PFSK-1 (cell line): ENCODE results near the gene ZDHHC9.

Experiments
- FOXP2 ChIP-seq: optimal IDR thresholded peaks from 2 replicates; pipeline ENCODE3; 2011; ENCODE audit warnings: borderline replicate concordance, control low read depth, inconsistent platforms; ENCODE audit not compliant: insufficient read depth; ENCODE audit errors: extremely low read length, extremely low read depth
- POLR2AphosphoS5 ChIP-seq: IDR thresholded peaks from 2 replicates; pipeline ENCODE4 v1.6.1; 2012; ENCODE audit warnings: low read depth, mild to moderate bottlenecking, control low read depth, low read length, moderate library complexity
- REST ChIP-seq, 2 experiments: IDR thresholded peaks; 2 replicates each; pipeline versions ENCODE4 v1.6.1 to v1.8.0; 2011 to 2012; ENCODE audit warnings: low read depth in 2 of 2, low read length in 2 of 2, control low read depth in 1 of 2, inconsistent platforms in 1 of 2, mild to moderate bottlenecking in 1 of 2, moderate library complexity in 1 of 2; ENCODE audit not compliant: insufficient read depth in 1 of 2
- SIN3A ChIP-seq: IDR thresholded peaks from 2 replicates; pipeline ENCODE4 v1.6.1; 2012; ENCODE audit warnings: mild to moderate bottlenecking, low read length, moderate library complexity, borderline replicate concordance; ENCODE audit not compliant: insufficient read depth
- TAF1 ChIP-seq: IDR thresholded peaks from 2 replicates; pipeline ENCODE4 v1.6.1; 2012; ENCODE audit warnings: low read length, control low read depth, borderline replicate concordance; ENCODE audit not compliant: insufficient read depth

Gene ZDHHC9

GRCh38 chrX:129784371-129784770, 59.3 kb downstream of the ZDHHC9 start:
- TF ChIP-seq REST (IDR thresholded peaks at IDR 0.05; ENCODE audit: insufficient read depth in 1 of 2, low read depth in 2 of 2, low read length in 2 of 2), result no peak
- no peak for TF ChIP-seq POLR2AphosphoS5
- TF ChIP-seq TAF1, result no peak
- no peak for TF ChIP-seq FOXP2

GRCh38 chrX:129783291-129783713, 60.4 kb downstream of the ZDHHC9 start:
- TF ChIP-seq FOXP2 (no peak), SIN3A (no peak), TAF1 (no peak), REST (IDR thresholded peaks at IDR 0.05; ENCODE audit: insufficient read depth in 1 of 2, low read depth in 2 of 2, low read length in 2 of 2) (no peak), POLR2AphosphoS5 (no peak)

- TF ChIP-seq POLR2AphosphoS5, result no peak
- no peak for TF ChIP-seq SIN3A
- no peak for TF ChIP-seq REST (IDR thresholded peaks at IDR 0.05; ENCODE audit: insufficient read depth in 1 of 2, low read depth in 2 of 2, low read length in 2 of 2)
- TF ChIP-seq FOXP2, result no peak
- no peak for TF ChIP-seq TAF1
These were observed 61.0 kb downstream of the ZDHHC9 start for GRCh38 chrX:129782706-129783105.

- TF ChIP-seq TAF1, result no peak
- no peak for TF ChIP-seq POLR2AphosphoS5
- TF ChIP-seq SIN3A, result no peak
- no peak for TF ChIP-seq FOXP2
- peak; percentile 20 to 80; a peak in 2 of 4 replicates for TF ChIP-seq REST (IDR thresholded peaks at IDR 0.05; ENCODE audit: insufficient read depth in 1 of 2, low read depth in 2 of 2, low read length in 2 of 2)
These were observed 61.8 kb downstream of the ZDHHC9 start for GRCh38 chrX:129781680-129782495.

- TF ChIP-seq POLR2AphosphoS5 (no peak), SIN3A (no peak), TAF1 (no peak), REST (IDR thresholded peaks at IDR 0.05; ENCODE audit: insufficient read depth in 1 of 2, low read depth in 2 of 2, low read length in 2 of 2) (no peak), FOXP2 (no peak)
These were observed 62.5 kb downstream of the ZDHHC9 start for GRCh38 chrX:129781134-129781672.
